Cortex of kidney (tissue), 1 donor: Measurements from ENCODE around the gene STAM2.
"Not testable (repeated sequence)": the region's sequence is repeated elsewhere in the genome, so short reads cannot be mapped to it uniquely, and the experiment has no call there.

Experiments
- DNase-seq: peaks from one replicate; lab custom pipeline; 2025; lab: John Stamatoyannopoulos, UW

Gene STAM2

GRCh38 chr2:152175368-152176112, at the start of gene STAM2:
Gene STAM2, minus strand, starts transcription at chr2:152175763. Its CDS starts 121 bp downstream, at chr2:152175642.
- peak; percentile 26 for DNase-seq

- no peak for DNase-seq
Measured at GRCh38 chr2:152223977-152224376, 48.4 kb upstream of the STAM2 start.

- DNase-seq = no peak
Measured at GRCh38 chr2:152222975-152223637, 47.5 kb upstream of the STAM2 start.

GRCh38 chr2:152221839-152222238, 46.3 kb upstream of the STAM2 start:
- DNase-seq = no peak

- no peak for DNase-seq
Measured at GRCh38 chr2:152219077-152219828, 43.7 kb upstream of the STAM2 start.

GRCh38 chr2:152201466-152201830, 25.9 kb upstream of the STAM2 start:
- DNase-seq = no peak

GRCh38 chr2:152200565-152201465, 25.3 kb upstream of the STAM2 start:
- no peak for DNase-seq

GRCh38 chr2:152200101-152200500, 24.5 kb upstream of the STAM2 start:
- DNase-seq = no peak

GRCh38 chr2:152198499-152198898, 22.9 kb upstream of the STAM2 start:
- no peak for DNase-seq

- DNase-seq = not testable (repeated sequence)
Measured at GRCh38 chr2:152197508-152198284, 22.1 kb upstream of the STAM2 start.

GRCh38 chr2:152189622-152190495, 14.3 kb upstream of the STAM2 start:
- no peak for DNase-seq

- not testable (repeated sequence) for DNase-seq
Measured at GRCh38 chr2:152186808-152187207, 11.2 kb upstream of the STAM2 start.

GRCh38 chr2:152186262-152186661, 10.7 kb upstream of the STAM2 start:
- no peak for DNase-seq

GRCh38 chr2:152183401-152184073, 8.0 kb upstream of the STAM2 start:
- DNase-seq = no peak

- not testable (repeated sequence) for DNase-seq
Measured at GRCh38 chr2:152177667-152178066, 2.1 kb upstream of the STAM2 start.

GRCh38 chr2:152176113-152176714, 651 bp upstream of the STAM2 start:
- DNase-seq = no peak

GRCh38 chr2:152175012-152175367, 573 bp downstream of the STAM2 start:
- DNase-seq = no peak

GRCh38 chr2:152174574-152174973, 989 bp downstream of the STAM2 start:
- no peak for DNase-seq

GRCh38 chr2:152173831-152174230, 1.7 kb downstream of the STAM2 start:
- no peak for DNase-seq
